Mesodermal cell (in vitro differentiated cells): ENCODE measurements around the gene GALNT13. TPM values are rescaled to one million over a fixed set of nuclear protein-coding genes. Genes with fewer than 3 reads are reported as not detected.

Source experiments
- H3K27ac ChIP-seq: 2 replicates; pipeline ENCODE4 v1.7.0; 2013; ENCODE audit warnings: mild to moderate bottlenecking, low read depth, low read length, moderate library complexity; ENCODE audit not compliant: severe bottlenecking
- H3K36me3 ChIP-seq: 2 replicates; pipeline ENCODE4 v1.7.1; 2013; ENCODE audit warnings: mild to moderate bottlenecking, low read length, moderate library complexity; ENCODE audit not compliant: control insufficient read depth, insufficient read depth
- H3K4me1 ChIP-seq: one replicate; pipeline ENCODE4 v1.7.1; 2013; ENCODE audit warnings: mild to moderate bottlenecking, low read length; ENCODE audit not compliant: insufficient read depth, control insufficient read depth, poor library complexity, severe bottlenecking
- H3K4me3 ChIP-seq: 2 replicates; pipeline ENCODE4 v1.7.0; 2013; ENCODE audit warnings: low read length, control low read depth, mild to moderate bottlenecking; ENCODE audit not compliant: insufficient read depth, poor library complexity, severe bottlenecking; ENCODE audit errors: extremely low read depth
- H3K9me3 ChIP-seq: 2 replicates; pipeline ENCODE4 v1.7.1; 2013; ENCODE audit warnings: mild to moderate bottlenecking, low read length, moderate library complexity; ENCODE audit not compliant: control insufficient read depth
- WGBS, 2 experiments: methylation state at CpG; one replicate each; pipeline ENCODE4 v1.1.5; 2013; ENCODE audit warnings: missing lambda C conversion rate in 2 of 2; ENCODE audit not compliant: insufficient coverage in 2 of 2; 5-methylcytosine and 5-hydroxymethylcytosine counted together
- polyA plus RNA-seq, 2 experiments: library from polyadenylated mRNA; stranded (reverse); fragments of 50-300 nt; gene quantifications; one replicate each; pipeline ENCODE4 v1.2.3, GENCODE V29; 2013

GALNT13 gene
- polyA plus RNA-seq (2013, experiment 1 of 2), result 3.3 TPM
- polyA plus RNA-seq (2013, experiment 2 of 2), result 2.8 TPM

DNA sequence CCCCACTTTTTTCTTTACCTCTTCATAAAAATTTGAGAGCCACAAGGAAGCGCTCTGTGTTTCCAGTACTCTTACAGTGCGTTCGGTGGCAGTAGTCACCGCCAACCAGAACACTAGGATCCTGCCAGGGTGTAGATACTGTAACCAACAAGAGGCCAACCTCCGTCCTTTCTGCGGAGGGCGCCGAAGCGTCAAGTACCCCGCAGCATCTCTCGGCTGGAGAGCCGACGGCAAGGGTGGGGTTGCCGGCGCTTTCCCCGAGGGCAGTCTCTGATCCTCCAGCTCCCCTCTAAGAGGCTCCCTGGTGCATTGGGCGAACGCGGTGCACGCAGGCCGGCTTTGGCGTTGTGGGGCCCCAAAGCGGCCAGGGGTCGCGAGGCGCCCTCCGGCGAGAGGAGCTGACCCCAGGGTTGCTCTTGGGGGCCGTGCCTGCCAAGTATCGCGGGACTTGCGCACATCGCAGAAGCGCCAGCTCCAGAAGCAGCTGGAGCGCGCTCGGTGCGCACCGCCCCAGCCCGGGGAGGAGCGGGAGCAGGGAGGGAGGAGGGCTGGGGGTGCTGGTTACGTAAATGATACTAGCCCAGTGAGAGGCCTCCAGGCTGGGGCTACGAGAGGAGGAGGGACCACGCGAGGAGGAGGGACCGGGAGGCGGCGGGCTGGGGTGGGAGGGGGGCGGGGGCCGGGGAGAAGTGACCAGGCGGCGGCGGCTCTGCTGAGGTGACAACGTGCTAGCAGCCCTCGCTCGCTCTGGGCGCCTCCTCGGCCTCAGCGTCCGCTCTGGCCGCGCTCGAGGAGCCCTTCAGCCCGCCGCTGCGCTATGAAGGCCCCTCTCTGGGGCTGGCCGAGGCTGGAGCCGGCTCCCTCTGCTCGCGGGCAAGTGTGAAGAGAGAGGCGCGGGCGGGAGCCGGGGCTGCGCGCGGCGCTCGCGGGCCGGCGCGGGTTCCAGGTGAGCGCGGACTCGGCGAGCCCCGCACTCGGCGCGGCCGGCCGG lies at the start of gene GALNT13:
Gene GALNT13 (plus strand): TSS at position 692 of the 991 bp plus-strand sequence.
- Histone ChIP-seq H3K9me3 (no peaks in the 10 kb centered on the region), H3K27ac (no peak within 1 kb of the TSS), H3K4me1 (peaks cover 5% of the 10 kb centered on the region), H3K36me3 (no peaks in the 10 kb centered on the region), H3K4me3 (peak within 1 kb of the TSS; percentile 53)
- 1% methylated on average over 68 to 71 of the region's 93 CpGs for WGBS, 2 experiments

DNA sequence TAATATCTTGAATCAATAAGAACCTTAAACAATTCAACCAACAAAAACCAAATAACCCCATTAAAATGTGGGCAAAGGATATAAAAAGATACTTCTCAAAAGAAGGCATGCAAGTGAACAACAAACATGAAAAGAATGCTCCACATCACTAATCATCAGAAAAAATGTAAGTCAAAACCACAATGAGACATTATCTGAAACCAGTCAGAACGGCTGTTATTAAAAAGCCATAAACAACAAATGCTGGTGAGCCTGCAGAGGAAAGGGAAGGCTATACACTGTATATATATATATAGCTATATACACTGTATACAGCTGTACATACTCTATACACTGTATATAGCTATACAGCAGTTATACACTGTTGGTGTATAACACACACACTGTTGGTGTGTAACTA lies 47.8 kb upstream of the GALNT13 start:
- Histone ChIP-seq H3K36me3 (no peaks in the 10 kb centered on the region), H3K4me3 (no peak overlapping the region), H3K4me1 (no peaks in the 10 kb centered on the region), H3K27ac (no peak overlapping the region), H3K9me3 (no peaks in the 10 kb centered on the region)
- WGBS, 2 experiments, result no CpG with 5 or more reads among the region's 1 CpG

DNA sequence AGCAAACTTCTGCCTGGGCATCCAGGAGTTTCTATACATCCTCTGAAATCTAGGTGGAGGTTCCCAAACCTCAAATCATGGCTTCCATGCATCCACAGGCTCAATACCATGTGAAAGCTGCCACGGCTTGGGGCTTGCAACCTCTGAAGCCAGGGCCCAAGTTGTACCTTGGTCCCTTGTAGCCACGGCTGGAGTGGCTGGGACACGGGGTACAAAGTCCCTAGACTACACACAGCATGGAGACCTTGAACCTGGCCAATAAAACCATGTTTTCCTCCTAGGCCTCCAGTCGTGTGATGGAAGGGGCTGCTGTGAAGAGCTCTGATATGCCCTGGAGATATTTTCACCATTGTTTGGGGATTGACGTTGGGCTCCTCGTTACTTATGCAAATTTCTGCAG lies 43.4 kb upstream of the GALNT13 start:
- Histone ChIP-seq H3K4me3 (no peak overlapping the region), H3K27ac (no peak overlapping the region), H3K4me1 (no peaks in the 10 kb centered on the region), H3K36me3 (no peaks in the 10 kb centered on the region), H3K9me3 (no peaks in the 10 kb centered on the region)
- WGBS, 2 experiments, result 81 to 86% methylated on average over 5 of the region's 6 CpGs

DNA sequence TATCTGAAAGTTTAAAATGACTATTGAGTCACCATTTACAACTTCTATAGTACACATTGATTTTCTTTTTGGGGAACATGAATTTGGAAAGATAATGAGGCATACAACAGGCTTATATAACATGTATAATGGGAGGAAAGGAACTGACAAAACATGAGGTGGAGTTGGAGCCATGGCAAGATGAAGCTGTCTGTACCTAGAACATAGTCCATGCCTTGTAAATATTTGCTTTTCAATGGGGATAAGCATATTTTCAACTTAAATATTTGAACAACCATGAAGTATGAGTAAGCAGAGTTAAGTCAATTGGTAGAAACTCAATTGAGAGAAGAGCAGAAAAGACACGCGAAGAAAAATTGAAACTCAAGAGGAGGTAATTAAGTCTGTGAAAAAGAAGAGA lies 37.1 kb upstream of the GALNT13 start:
- Histone ChIP-seq H3K9me3 (no peaks in the 10 kb centered on the region), H3K4me3 (no peak overlapping the region), H3K36me3 (no peaks in the 10 kb centered on the region), H3K4me1 (no peaks in the 10 kb centered on the region), H3K27ac (no peak overlapping the region)
- WGBS, 2 experiments, result 83% methylated on average over 2 of the region's 2 CpGs; no CpG with 5 or more reads in 1 of the 2 experiments

DNA sequence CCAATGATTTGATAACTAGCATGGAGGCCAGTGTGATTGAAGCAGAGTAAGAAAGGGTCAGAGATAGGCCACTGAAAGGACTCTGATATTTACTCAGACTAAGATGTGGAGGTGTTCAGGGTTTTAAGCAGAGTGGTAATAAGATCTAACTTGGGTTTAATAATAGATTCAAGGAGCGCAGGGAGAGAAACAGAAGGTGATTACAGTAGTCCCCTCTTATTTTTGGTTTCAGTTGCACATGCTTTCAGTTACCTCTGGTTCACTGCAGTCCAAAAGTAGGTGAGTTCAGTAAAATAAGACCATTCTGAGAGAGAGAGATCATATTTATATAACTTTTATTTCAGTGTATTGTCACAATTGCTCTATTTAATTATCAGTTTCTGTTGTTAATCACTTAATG lies 13.5 kb upstream of the GALNT13 start:
- Histone ChIP-seq H3K9me3 (no peaks in the 10 kb centered on the region), H3K4me3 (no peak overlapping the region), H3K36me3 (no peaks in the 10 kb centered on the region), H3K27ac (no peak overlapping the region), H3K4me1 (no peaks in the 10 kb centered on the region)
- whole genome bisulfite sequencing, 2 experiments, result 100% methylated on average over 1 of the region's 1 CpG; no CpG with 5 or more reads in 1 of the 2 experiments

DNA sequence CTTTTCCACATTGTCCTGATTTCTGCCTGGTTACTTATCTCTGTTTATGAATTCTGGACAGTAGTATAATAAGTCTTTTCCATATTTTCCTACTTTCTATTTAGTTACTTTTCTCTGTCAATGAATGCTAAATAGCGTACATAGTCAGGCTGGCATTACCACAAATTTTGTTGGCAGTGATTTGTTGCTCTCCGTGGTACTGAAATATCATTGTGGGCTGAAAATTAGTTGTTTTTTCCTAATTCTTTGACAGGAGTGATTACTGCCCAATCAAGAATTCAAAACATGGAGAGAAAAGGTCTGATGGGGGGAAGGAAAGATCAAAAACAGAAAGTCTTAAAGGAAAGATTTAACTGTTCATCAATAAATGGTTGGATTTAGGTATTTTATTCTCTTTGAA lies 7.7 kb upstream of the GALNT13 start:
- WGBS, 2 experiments, result 64% methylated on average over 1 of the region's 2 CpGs; no CpG with 5 or more reads in 1 of the 2 experiments
- H3K36me3 ChIP-seq, result no peaks in the 10 kb centered on the region
- no peak overlapping the region for H3K27ac ChIP-seq
- no peak overlapping the region for H3K4me3 ChIP-seq
- H3K4me1 ChIP-seq, result no peaks in the 10 kb centered on the region
- H3K9me3 ChIP-seq, result no peaks in the 10 kb centered on the region

DNA sequence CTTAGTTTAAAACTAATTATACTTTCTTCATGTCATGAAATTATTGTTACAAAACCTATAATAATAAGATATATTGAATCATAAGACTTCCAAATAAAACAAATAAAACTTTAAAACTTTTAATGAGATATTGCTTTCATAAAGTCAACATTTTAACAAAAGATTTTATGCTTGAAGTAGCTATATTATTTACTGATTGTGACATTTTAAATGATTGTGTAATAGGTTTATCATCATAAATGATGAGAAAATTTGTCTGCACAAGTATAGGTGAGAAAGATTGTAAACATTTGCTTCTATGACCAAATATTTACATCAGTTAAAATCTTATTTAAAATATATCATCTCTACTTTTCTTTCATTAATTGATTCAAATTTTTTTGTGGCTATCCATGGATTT lies 5.1 kb upstream of the GALNT13 start:
- no peaks in the 10 kb centered on the region for H3K9me3 ChIP-seq
- H3K36me3 ChIP-seq, result no peaks in the 10 kb centered on the region
- no peak overlapping the region for H3K27ac ChIP-seq
- H3K4me3 ChIP-seq, result no peak overlapping the region
- no peaks in the 10 kb centered on the region for H3K4me1 ChIP-seq

DNA sequence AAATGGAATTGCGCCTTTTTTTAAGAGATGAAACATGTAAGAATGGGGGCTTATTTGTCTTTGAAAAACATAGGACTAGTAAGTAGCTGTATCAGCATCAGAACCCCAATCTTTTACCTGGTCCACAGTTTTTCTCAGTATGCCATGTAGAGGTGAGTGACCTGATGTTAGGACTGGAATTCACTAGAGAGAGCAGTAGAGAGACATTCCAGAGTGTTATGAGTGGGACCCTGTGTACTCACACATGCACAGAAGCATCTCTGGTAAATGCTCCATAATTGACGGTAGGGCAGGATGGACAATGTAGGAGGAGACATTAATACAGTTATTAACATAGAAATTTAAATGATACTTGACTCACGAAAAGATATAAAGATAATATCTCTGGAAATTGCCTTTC lies 1.4 kb upstream of the GALNT13 start:
- no peak overlapping the region for H3K27ac ChIP-seq
- H3K4me1 ChIP-seq, result peaks cover 5% of the 10 kb centered on the region
- no peak overlapping the region for H3K4me3 ChIP-seq
- no peaks in the 10 kb centered on the region for H3K36me3 ChIP-seq
- no CpG with 5 or more reads among the region's 3 CpGs for WGBS, 2 experiments
- no peaks in the 10 kb centered on the region for H3K9me3 ChIP-seq

DNA sequence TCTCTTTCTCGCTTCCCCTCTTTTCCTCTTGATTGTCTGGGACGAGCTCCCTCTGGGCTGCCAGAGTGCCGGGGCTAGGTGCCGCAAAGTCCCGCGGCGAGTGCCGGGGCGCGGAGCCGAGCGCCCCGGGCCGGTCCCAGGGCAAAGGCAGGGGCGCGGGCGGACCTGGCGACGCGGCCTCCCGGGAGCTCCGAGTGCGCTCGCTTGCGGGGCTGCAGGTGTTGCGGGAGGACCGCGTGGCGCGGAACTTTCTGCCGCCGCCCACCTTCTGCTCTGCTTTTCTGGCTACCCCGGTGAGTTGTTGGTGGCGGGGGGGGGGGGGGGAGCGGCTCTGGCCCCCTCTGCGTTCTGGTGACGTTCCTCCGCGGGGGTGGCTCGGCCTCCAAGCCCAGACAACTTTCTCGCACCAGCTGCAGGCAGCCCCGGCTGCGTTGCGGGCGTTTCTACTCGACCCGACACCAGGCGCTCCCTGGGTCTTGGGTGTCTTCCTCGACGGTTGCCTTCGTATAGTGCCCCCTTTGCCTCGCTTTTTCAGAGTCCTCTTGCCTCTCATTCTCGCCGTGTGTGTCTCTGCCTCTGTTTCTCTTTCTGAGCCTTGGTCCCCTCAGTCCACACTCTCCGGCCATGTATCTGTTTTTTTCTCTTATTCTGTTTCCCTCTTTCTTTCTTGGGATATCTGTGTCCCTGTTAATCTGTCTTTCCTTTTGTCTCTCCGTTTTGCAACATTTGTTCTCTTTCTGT lies 759 bp downstream of the GALNT13 start:
- Histone ChIP-seq H3K27ac (no peak overlapping the region), H3K4me3 (peak overlapping the region; percentile 53), H3K9me3 (no peaks in the 10 kb centered on the region), H3K4me1 (peaks cover 5% of the 10 kb centered on the region), H3K36me3 (no peaks in the 10 kb centered on the region)
- WGBS, 2 experiments, result 0 to 1% methylated on average over 37 to 51 of the region's 56 CpGs

DNA sequence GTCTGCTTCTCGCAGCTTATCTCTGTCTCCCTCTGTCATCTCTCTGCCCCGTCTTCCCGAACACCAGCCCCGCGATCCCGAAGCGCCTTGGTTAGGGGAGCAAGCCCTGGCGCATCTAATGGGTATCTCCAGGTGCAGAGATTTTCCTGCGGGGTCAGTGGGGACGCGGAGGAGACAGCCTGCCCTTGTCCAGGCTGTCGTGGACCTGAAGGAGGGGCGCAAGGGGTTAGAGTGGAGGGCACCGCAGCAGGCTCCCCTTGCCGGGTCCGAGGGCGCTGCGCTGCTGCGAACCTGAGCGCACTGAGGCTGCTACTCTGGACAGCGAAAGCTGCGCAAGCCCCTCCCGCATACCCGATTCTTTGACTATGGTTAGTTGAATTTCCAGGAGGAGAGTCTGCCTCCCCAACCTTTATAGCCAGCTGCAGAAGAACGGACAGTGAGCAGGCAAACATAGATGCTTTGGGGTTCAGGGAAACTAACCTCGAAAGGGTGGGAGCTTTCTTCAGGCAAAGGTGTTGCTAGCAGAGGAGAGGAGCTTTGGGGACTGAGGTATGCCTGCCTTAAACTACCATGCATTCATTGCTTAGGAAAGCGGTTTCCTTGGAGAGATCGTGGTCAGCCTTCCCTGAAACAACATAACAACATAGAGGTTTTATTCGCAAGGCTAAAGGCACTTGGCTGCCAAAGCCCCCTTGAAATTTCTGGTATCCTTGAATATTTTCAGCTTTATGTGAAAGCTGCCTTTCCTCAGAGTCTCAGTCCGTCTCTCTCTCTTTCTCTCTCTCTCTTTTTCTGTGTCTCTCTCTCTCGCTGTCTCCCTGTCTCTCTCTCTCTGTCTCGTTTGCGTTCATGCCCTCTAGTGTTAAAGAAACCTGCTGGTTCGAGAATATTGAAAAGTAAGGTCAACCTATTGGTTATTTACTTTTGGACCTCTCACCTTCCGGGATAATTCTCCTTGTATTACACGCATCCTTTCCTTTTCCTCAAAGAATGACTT lies 1.6 kb downstream of the GALNT13 start:
- WGBS, 2 experiments, result 1 to 3% methylated on average over 19 to 21 of the region's 36 CpGs
- peak overlapping the region; percentile 53 for H3K4me3 ChIP-seq
- no peaks in the 10 kb centered on the region for H3K9me3 ChIP-seq
- no peak overlapping the region for H3K27ac ChIP-seq
- peaks cover 5% of the 10 kb centered on the region for H3K4me1 ChIP-seq
- H3K36me3 ChIP-seq, result no peaks in the 10 kb centered on the region
